ENCODE results near the gene TMEM151A.

TMEM151A gene

DNA sequence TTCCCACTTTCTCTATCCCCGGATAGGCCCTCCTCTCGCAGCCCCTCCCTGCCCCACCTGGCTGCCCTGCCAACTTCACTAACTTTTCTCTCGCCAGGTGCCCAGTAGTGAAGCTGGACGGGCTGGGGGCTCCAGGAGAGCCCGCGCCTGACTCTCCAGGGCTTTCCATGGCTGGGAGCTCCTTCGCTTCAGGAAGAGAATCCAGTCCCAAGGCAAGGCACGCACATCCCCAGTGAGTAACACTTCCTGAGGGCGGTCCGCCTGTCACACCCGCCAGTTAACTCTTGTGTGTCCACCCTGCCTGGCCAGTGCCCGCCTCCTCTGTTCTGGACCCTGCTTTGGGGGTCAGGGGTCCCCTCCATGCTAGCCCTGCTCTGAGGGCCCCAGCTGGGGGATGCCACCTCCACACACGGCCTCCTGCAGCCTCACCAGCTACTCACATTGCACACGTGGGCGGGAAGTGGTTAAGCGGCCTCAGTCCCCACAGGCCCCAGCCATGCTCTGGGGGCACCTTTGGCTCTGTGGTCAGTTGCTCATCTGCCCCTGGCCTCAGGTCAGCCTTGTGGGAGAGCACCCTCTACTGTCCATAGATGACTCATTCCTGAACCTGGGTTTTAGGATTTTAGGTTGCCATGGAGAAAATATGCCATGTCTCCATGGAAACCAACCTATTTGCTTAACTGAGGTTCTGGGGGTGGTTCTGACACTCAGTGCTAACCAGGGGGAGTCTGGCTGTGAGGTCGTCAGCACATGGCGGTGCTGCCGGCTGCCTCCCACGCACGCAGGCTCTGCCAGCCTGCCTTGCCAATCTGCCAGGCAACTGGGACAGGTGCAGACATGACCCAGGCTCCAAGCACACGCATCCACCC, 44.8 kb downstream of the TMEM151A start, which contains the start of gene RIN1:
RIN1 (minus strand) TSS at position 201 of the 869 bp plus-strand sequence; CDS start at position 169, 32 bp downstream.
- peak in 1 of 3 donors; percentile 43 for DNase-seq (ENCODE audit: low read depth in 3 of 3)

DNA sequence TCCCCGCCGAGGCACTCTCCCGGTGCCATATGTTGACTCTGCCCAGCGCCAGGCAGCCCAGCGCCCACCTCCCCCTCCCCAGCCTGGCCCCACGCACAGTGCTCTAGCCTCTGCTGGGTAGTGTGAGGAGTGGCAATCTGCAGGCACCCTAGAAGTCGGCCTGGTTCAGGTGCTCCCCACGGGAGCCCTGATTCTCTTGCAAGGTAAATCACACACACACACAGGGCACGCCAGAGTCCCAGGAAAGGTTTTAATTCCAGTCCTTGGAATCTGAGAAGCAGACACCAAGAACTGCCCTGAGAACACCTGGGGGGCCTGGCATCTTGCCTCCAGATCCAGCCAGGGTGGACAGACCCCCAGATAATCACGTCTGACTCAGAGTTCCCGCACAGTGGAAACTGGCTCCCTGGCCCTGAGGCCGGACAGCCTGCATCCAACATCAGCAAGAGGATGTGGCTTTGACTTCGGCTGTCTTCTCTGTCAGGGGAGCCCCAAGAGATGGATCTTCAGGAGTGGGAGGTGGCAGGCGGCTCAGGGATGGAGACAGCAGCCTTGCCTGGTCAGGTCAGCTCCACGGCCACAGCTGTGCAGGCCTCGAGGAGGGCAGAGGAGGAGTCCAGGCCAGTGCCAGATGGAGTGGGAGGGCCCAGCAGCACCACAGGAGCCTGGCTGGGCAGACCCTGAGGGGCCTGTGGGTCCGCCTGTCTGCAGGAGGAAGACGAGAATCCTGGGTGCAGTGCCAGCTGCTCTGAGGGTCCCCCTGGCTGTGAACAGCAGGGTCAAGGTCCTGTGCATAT, 45.6 kb downstream of the TMEM151A start:
- no peak for DNase-seq (ENCODE audit: low read depth in 3 of 3)

DNA sequence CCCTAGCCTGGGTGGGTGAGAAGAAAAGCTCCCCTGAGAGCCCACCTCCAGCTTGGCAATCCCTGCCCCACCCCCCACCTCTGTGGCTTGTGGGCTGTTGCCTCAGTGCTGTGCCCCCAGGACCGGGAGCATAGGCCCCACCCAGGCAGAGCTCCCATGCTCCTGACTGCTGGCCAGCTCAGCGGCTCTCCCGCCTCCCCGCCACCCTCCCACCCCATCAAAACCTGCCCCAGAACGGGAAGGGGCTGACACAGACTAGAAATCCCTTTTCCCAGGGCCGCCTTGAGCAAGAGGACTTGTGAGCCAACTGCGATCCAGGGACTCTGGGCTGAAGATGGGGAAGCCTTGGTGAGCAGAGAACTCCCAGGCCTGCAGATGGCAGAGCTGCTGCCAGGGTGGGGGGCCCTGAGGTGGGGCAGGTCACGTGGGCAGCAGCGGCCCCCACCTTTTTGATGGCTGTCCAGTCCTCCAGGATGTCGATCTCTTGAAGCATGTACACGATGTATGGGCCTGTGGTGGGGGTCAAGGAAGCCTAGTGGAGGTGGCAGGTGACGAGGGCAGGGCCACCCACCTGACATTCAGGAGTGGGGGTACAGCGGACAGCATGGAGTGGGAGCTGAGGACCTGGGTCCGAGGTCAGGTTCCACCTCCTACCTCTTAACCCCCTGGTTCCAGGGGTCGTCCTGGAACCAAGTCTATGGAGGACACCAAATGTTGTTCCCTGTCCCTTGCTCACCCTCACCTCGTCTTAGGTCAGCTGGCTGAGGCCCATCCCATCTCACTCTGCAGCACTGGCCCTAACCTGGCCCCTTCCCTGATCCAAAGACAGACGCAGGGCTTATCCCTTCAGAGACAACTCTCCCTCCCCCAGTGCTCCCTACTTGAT, 46.8 kb downstream of the TMEM151A start:
- DNase-seq (ENCODE audit: low read depth in 3 of 3) = no peak

DNA sequence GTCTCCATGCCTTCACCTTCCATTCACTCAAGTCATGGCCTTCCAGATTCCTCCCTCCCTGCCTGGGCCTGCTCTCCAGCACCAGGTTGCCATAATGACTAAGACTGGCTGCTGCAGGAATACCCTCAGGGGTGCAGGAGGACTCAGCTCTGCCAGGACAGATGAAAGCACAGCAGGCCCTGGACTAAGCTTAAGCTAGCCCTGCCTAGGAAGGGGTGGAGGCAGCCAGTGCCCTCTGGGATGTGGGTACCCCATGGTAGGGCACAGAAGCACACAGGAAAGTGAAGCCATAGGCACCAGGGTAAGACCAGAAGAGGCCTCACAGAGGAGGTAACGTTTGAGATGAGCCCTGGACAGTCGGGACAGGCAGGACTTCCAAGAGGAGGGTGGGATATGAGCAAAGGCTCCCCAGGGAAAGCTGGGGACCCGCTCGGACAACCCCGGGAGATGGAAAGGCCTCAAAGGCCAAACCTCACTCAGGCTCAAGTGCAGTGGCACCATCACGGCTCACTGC, 47.5 kb downstream of the TMEM151A start:
- DNase-seq (ENCODE audit: low read depth in 3 of 3) = no peak

DNA sequence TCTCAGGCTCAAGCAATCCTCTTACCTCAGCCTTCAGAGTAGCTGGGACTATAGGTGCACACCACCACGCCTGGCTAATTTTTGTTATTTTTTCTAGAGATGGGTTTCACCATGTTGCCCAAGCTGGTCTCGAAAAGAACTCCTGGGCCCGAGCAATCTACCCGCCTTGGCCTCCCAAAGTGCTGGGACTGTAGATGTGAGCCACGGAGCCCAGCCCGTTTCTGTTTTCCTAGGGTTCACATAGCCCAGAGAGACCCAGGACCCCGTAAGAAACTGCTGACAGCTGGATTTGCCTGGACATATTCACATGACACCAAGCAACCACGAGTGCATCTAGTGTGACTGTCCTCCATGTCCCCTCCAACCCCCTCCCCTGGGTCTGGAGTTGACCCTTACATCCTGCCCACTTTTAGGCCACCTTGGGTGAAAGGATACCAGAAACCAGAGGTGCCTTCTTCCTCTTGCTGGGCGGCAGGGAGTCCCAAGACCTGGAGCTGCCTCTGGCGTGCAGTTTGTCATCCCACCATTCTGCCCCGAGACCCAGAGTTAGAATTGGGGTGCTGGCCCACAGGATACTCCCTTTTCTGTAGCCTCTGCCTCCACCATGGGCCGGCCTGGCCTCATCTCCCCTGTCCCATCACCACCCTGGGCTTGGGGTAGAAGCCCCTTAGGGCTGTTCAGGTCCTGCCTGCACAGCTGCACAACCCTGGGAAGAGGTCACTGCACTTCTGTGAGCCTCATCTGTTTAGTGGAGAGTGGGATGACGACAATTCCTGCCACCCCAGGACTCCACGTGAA, 48.2 kb downstream of the TMEM151A start:
- DNase-seq (ENCODE audit: low read depth in 3 of 3) = no peak

DNA sequence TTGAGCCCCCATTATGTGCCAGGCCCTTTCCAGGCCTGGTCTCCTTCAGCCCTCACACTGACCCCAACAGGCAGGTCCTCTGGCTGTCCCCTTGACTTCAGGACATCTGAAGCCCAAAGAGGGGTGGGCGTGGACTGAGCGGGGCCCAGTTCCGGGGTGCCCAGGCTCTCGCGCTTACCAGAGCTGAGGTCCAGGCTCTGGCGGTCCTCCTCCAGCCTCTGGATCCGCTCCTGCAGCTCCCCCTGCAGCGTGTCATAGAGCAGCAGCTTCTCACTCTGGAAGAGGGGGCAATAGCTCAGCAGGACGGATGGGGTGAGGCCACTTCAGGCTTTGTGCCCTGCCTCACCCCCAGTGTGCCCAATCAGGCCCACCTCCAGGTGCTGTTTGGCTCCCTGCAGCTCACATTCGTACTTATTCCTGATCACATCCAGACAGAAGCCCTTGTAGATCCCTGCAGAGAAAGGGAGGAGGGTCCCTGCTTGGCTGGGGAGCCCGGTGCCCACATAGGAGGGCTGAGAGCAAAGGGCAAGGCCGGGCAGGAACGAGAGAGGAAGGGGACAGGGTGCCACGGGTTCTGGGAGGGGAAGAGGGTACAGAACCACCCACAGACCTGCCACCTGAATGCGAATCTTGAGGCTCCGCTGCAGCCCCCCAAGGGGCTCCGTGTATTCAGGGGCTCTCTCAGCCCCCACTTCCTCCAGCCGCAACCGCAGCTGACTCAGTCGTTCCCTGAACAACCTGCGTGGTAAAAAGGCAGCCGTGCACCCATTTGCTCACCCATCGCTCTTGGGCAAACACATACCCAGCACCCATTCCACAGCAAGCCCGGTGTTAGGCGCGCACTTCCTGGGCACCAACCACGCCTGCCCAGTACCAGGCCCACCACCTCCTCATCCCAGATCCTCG, 49.2 kb downstream of the TMEM151A start:
- no peak for DNase-seq (ENCODE audit: low read depth in 3 of 3)

DNA sequence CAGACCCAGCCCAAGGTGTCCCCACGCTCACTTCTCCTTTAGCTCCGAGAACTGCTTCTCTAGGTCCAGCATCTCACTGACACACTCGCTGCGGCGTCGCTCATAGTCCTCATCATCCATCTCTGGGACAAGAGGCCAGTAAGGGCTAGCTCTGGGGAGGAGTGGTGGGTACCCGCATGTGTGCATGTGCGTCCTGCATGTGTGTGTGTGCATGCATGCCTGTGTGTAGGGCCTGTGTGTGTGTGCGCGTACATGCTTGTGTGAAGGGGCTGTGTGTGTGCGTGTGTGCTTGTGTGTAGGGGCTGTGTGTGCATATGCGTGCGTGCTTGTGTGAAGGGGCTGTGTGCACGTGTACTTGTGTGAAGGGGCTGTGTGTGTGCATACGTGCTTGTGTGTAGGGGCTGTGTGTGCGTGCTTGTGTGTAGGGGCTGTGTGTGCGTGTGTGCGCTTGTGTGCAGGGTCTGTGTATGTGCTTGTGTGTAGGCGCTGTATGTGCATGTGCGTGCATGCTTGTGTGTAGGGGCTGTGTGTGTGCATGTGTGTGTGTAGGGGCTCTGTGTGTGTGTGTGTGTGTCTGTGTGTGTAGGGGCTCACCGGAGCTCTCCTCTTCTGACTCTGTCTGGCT, 49.9 kb downstream of the TMEM151A start:
- DNase-seq (ENCODE audit: low read depth in 3 of 3) = no peak

DNA sequence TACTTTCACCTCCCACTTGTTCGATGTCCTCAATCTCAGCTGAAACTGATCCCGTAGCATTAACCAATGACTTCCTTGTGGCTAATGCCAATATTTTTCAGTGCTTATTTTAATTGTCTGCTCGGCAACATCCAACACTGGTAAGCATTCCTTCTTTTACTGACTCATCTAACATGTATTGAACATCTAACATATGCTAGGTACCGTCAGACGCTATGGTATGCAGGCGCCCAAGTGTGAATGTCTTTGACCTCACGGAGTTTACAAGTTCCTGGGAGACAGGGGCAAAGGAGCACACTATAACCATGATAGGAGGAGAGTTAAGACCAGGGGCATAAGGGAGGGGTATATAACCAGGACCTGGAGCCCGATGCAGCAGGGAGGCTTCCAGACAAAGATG, 51.5 kb downstream of the TMEM151A start:
- no peak for DNase-seq (ENCODE audit: low read depth in 3 of 3)

DNA sequence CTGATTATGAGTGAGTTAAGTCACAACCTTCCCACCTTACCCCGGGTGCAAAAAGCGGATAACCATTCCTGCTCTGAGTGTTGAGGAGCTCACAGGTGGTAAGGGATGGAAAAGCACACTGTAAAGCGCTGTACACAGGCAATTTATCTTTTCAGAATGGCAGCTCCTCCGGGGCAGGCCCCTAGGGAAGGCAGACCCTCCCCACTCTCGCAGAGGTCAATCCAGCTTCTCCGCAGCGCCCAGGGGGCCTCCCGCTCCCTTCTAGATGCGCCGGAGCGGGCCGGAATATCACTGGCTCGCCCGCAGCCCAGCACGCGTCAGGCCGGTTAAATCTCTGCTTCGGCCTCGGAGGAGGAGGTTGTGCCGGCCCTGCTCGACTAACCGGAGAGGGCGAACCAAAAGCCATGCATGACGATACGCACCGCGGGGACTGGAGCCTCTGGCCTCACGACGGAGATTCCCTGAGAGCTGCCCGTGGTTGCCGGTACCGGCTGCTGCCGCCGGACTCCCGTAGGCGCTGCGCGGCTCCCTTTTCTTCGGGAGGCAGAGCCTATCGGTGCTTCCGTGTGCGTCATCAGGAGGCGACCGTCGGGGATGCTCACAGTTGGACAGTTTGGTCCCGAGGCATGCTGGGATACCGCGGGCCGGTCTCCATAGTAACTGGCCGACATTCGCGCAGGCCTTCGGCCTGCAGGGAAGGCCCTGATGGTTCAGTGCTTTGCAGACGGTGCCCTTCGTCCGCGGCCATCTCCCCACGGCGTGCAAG, 53.0 kb downstream of the TMEM151A start, which contains the start of gene BRMS1:
BRMS1 (minus strand) TSS at position 555 of the 766 bp plus-strand sequence. CDS start 2,870 bp downstream, outside the sequence.
- peak; percentile 92 to 97 (median 94) for DNase-seq (ENCODE audit: low read depth in 3 of 3)

DNA sequence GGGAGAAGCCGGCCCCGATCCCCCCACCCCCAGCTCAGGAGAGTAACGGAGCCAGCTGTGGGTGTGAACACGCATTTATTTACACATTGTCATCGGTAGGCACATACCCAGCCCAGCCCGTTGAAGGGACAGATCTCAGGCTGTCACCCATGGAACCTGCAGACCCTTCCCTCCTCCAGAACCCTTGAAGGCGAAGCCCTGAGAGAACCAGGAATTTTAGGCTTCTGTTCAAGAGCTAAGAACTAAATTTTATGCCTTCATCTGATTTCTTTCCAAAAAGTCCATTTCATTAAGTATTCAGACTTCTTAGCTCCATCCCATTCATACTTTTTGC, 53.6 kb downstream of the TMEM151A start:
- DNase-seq (ENCODE audit: low read depth in 3 of 3) = no peak

Measured in stimulated activated CD4-positive, alpha-beta T cell treated with anti-CD3 and anti-CD28 coated beads, TNF-alpha, amount 100 ng/mL, for 48 hours (primary cell).